CD4-positive, alpha-beta T cell treated with Interleukin-1 beta for 1 hour (primary cell): ENCODE measurements around the gene TESK2.
"Not testable (repeated sequence)": the region's sequence is repeated elsewhere in the genome, so short reads cannot be mapped to it uniquely, and the experiment has no call there.

Experiments used
- DNase-seq, 2 donors: peaks; one replicate each; pipeline ENCODE4 v3.0.0-alpha.2; 2020 to 2022

TESK2 gene

DNA sequence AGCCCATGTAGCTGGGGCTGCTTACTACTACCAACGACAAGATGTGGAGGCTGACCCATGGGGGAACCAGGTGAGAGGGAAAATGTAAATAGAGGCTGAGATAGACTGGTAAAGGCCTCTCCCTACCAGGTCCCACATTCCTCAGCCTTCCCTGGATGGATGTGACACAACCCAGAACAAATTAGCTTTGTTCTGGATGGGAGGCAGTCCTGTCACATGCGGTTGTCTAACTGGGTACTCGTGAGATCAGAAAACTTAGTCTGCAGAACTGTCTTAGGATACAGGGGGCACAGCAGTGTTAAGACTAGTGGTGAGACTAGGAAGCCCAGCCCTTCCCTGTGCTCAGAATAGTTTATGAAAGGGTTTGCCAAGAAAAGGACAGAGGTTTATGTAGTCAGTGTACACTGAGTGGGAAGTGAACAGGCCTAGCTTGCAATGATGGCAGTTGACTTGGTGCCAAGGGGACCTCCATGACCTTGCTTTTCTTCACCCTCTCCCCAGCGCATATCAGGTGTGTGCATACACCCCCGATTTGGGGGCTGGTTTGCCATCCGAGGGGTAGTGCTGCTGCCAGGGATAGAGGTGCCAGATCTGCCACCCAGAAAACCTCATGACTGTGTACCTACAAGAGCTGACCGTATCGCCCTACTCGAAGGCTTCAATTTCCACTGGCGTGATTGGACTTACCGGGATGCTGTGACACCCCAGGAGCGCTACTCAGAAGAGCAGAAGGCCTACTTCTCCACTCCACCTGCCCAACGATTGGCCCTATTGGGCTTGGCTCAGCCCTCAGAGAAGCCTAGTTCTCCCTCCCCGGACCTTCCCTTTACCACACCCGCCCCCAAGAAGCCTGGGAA is 17.6 kb upstream of the TESK2 start:
- DNase-seq = no peak

DNA sequence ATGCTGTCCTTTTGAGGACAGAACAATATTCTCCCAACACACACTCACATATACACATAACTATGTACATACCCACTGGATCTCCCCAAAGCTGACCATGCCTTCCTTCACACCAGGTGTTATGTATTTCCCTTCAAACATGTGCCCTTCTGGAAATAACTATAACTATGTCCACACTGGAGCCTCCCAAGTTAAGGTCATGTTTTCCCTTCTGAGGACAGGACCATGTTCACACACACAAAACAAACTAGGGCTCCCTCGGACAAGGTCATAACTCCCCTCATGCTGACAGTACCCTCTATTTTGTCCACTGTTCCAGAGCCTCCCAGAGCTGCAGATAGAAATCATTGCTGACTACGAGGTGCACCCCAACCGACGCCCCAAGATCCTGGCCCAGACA is 16.9 kb upstream of the TESK2 start:
- DNase-seq = no peak

GRCh38 chr1:45507195-45507594 is 16.2 kb upstream of the TESK2 start:
- DNase-seq = no peak

- DNase-seq = no peak
These were observed 12.7 kb upstream of the TESK2 start for GRCh38 chr1:45503462-45504360.

GRCh38 chr1:45501505-45501859 is 10.5 kb upstream of the TESK2 start:
- DNase-seq = no peak

GRCh38 chr1:45499415-45499769 is 8.4 kb upstream of the TESK2 start:
- no peak for DNase-seq

- DNase-seq = no peak
These were observed 7.3 kb upstream of the TESK2 start for GRCh38 chr1:45498279-45498678.

DNA sequence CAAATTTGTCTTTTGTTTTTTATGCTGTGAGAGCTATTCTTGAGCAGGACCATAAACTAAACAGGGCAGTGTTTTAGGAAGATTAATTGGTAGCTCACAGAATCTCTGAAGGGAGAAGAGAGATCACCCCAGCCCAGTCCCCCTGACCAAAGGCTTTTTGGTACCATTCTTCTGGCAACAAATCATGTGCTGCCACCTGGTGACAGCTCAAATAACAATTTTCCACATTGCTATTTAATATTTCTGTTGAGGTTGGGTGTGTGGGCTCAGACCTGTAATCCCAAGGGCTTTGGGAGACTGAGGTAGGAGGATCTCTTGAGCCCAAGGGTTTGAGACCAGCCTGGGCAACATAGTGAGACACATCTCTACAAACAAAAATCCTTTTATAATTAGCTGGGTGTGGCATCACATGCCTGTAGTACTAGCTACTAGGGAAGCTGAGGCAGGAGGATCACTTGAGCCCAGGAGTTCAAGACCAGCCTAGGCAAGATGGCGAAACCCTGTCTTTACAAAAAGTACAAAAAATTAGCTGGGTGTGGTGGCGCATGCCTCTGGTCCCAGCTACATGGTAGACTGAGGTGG is 2.2 kb upstream of the TESK2 start:
- DNase-seq = peak; percentile 54 to 70

DNA sequence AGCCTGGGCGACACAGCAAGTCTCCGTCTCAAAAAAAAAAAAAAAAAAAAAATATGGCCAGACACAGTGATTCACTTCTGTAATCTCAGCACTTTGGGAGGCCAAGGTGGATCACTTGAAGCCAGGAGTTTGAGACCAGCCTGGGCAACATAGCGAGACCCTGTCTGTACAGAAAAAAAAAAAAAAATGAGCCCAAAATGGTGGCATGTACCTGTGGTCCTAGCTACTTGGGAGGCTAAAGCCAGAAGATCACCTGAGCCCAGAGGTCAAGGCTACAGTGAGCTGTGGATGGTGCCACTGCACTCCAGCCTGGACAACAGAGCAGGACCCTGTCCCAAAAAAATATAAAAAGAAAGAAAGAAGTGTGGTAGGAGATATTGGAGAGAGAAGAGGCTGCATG is 1.7 kb upstream of the TESK2 start:
- DNase-seq = no peak

DNA sequence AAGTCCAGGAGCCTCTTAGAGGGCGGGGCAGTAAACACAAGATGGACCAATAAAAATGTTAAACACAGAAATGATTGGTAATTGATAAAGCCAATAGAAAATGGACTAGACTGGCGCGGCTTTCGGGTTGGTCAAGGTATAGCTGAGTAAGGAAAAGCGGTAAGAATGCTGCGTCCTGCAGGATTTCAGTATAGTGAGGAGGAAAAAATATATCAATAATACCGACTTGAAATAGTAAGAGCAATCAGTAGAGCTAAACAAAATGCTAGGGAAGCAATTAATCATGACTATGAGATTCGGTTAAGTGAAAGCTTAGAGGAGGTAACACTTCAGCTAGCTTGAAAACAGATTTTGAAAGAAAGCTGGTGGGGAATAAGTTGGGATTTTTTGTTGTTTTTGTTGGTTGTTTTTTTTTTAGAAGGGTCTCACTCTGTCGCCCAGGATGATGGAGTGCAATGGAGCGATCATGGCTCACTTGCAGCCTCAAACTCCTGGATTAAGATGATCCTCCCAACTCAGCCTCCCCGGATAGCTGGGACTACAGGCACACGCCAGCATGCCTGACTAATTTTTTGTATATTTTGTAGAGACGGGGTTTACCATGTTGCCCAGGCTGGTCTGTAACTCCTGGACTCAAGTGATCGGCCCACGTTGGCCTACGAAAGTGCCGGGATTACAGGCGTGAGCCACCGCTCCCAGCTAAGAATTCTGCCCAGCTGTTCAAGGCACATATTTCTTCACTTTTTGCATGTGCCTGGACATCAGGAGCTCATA is 711 bp upstream of the TESK2 start:
- DNase-seq = no peak

DNA sequence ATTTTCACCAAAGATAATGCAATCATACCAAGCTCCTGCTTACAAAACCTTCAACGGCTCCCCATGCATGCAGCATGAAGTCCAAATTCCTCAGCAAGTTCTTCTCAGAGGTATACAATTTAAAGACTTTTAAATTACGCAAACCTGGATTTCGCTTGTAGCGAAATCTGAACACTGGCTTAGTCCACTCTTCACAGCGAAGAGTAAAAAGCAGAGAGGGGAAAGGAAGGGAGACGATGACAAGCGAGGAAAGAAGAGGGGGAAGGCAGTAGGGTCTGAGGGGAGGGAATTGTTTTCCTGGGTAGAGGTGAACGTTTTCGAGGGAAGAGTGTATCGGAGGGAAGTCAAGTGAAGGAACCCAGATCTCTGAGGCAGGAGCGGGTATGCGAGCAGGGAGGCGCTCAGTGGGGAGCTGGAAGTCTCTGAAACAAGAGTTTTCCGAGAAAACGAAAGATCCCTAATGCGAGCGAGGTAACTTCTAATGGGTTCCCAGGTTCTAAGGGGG is 790 bp downstream of the TESK2 start:
- DNase-seq = no peak

- peak in 1 of 2 donors; percentile 9 for DNase-seq
These were observed 1.6 kb downstream of the TESK2 start for GRCh38 chr1:45489379-45489778.

DNA sequence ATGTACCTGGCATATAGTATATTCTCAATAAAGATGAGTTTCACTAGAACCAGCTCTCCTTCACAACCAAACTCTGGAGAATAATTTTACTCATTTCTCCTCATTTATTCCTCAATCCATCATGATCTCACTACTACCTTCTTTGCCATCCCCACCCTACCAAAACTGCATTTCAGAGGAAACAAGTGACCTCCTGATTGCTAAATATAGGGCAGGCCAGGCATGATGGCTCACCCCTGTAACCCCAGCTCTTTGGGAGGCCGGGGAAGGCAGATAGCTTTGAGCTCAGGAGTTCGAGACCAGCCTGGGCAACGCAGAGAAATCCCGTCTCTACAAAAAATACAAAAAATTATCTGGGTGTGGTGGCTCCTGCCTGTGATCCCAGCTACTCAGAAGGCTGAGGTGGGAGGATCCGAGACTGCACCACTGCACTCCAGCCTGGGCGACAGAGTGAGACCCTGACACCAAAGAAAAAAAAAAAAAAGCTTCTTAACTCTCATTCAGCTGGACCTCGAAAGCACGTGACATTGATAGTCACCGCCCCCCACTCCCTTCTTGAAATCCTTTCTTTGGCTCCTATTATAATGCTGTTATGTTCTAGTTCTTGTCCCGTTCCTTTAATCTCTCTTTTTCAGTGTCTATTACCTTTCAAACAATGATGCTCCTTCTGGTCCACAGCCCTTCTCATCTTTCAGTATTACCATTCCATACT is 2.1 kb downstream of the TESK2 start:
- no peak for DNase-seq

DNA sequence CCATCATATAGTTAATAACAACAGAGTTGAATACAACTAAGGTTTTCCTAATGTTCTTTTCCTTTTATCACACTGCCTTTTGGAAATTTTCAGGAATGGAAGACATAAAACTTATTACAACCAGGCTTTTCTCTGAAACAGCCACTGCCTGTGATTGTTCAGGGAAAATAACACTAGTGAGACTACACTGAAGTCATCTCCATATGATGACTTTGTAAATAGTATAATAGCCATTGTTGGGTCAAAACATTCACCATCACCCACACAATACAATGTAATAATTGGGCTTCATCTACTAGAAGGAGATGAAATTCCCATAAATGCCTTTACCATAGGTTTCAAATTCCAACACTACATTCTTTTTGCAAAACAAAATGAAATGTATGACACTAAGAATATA is 5.0 kb downstream of the TESK2 start:
- no peak for DNase-seq

DNA sequence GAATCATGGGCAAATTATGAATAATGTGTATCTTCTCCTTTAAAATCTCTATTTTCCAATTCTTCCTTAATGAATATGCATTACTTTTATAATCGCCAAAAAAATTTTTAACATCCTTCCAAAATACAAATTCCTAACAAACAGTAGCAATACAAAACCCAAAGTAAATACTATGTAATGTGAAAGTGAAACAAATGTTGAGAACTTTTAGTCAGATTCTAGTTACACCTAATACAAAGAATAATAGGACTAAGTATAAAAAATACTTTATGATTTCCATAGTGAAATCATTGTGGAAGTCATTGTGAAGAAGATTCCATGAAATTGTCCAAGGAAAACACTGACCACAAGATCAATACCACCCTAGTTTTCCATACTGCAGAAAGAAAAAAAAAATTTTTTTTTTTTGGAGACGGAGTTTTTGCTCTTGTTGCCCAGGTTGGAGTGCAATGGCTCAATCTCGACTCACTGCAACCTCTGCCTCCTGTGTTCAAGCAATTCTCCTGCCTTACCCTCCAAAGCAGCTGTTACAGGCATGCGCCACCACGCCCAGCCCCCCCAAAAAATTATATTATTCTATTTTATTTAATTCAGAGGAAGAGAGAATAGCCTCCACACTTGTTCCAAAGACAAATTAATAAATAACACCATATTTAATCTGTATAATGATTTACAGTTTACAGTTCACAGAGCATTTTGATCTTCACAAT is 11.8 kb downstream of the TESK2 start:
- no peak for DNase-seq

DNA sequence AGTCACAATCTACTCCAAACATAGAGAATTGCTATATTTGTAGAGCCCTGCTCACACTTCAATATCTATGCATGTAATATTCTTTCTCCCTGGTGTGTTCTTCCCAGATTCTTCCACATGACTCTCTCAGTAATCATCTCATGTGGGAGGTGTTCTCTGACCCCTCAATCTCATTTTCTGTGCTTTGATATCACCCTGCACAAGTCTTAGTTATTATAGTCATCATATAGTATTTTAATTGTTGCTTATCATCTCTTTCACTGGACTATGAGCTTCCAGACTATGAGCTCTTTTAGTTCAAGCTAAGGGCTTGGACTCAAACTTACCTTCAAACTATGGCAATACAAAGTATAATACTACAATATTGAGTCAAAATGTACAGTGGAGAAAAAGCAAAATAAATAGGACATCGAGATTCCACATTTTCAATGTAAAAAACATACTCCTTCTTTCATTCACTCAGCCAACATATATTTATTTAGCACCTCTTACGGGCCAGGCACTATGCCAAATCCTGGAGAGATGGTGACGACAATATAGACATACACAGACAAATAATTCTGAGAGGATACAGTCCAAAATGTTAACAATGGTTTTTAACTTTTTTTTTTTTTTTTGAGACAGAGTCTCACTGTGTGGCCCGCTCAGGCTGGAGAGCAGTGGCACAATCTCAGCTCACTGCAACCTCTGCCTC is 12.7 kb downstream of the TESK2 start:
- no peak for DNase-seq

- DNase-seq = no peak
These were observed 13.3 kb downstream of the TESK2 start for GRCh38 chr1:45477646-45478045.

- not testable (repeated sequence) for DNase-seq
These were observed 16.8 kb downstream of the TESK2 start for GRCh38 chr1:45474194-45474593.

DNA sequence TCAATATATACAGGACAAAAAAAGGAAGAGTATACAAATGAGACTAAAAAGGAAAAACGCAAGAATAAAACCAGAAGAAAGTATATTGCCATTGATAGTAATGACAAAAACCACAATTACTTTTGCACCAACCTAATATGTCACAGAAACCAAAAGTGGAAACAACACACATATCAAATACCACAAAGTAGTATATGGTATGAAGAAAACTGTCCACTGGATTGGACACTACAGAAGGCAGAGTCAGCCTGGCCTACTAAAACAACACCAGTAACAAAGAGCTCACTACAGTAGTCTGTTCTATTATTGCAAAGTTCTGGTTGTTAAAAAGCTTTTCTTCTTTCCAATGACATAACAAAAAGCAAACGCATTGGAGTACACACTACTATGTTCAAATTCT is 17.7 kb downstream of the TESK2 start:
- no peak for DNase-seq

DNA sequence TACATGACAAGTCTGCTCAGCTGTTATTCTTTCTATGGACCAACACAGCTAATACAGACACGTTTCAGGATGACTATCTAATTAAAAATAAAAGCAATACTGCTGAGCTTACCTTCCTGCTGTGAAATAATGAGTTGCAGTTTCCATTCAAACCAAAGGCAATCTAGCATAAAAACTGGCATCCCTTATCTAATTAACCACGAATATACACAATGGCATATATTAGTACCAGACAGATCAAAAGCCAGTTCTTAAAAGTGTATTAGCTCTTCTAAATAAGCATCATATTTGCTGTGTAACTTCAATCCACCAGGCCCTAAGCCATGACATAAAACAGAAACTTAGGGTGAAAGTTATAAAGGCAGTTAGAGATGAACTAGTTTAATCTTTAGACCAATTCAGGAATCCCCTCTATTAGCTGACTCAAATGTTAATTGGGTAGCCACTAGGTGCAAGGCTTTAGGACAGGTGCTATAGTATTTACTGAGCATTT is 20.6 kb downstream of the TESK2 start:
- DNase-seq = no peak

DNA sequence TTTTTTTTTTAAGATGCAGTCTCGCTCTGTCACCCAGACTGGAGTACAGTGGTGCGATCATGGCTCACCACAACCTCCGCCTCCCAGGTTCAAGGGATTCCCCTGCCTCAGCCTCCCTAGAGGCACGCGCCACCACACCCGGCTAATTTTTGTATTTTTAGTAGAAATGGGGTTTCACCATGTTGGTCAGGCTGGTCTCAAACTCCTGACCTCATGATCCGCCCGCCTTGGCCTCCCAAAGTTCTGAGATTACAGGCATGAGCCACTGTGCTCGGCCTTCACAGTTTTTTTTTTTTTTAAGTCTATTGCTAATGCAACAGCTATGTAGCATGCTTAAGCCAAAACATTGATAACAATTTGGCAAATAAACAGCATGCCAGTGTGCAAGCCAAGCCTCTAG is 23.6 kb downstream of the TESK2 start:
- DNase-seq = peak in 1 of 2 donors; percentile 3
